Measurements from ENCODE around the gene EML2. TPM values are rescaled to one million over a fixed set of nuclear protein-coding genes. Genes with fewer than 3 reads are reported as not detected.

The EML2 gene
- total and polyA plus RNA-seq, 10 of the 15 experiments (the other 5 are each of a cell fraction or from before 2014, with no cell fraction given): 1.6 to 64.0 (median 27.5) TPM

DNA sequence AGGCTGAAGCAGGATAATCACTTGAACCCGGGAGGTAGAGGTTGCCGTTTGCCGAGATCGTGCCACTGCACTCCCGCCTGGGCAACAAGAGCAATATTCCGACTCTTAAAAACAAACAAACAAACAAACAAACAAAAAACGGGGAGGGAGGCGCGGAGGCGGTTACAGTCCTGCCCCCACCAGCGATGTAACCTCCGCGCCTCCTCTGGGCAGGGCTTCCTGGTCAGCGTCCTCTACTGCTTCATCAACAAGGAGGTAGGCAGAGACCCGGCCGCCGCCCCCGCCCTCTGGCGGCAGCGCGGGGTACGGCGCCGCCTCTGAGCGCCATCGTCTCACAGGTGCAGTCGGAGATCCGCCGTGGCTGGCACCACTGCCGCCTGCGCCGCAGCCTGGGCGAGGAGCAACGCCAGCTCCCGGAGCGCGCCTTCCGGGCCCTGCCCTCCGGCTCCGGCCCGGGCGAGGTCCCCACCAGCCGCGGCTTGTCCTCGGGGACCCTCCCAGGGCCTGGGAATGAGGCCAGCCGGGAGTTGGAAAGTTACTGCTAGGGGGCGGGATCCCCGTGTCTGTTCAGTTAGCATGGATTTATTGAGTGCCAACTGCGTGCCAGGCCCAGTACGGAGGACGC lies 42.3 kb upstream of the EML2 start (continued):
- TF ChIP-seq SMC3 (IDR thresholded peaks at IDR 0.05; ENCODE audit: borderline replicate concordance, low read length): peak; percentile 76
- TF ChIP-seq, protein P1, sequence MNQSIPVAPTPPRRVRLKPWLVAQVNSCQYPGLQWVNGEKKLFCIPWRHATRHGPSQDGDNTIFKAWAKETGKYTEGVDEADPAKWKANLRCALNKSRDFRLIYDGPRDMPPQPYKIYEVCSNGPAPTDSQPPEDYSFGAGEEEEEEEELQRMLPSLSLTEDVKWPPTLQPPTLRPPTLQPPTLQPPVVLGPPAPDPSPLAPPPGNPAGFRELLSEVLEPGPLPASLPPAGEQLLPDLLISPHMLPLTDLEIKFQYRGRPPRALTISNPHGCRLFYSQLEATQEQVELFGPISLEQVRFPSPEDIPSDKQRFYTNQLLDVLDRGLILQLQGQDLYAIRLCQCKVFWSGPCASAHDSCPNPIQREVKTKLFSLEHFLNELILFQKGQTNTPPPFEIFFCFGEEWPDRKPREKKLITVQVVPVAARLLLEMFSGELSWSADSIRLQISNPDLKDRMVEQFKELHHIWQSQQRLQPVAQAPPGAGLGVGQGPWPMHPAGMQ (IDR thresholded peaks at IDR 0.05; ENCODE audit: borderline replicate concordance): no peak
- TF ChIP-seq GATAD2B (conservative IDR thresholded peaks at IDR 0.05; ENCODE audit: low read depth): peak; percentile 87
- no peak for TF ChIP-seq DPF2 (IDR thresholded peaks at IDR 0.05)
- no peak for TF ChIP-seq RFX5 (IDR thresholded peaks at IDR 0.05; ENCODE audit: low read depth, low read length)
- TF ChIP-seq TCF3 (IDR thresholded peaks at IDR 0.05; ENCODE audit: borderline replicate concordance, insufficient read depth, low read depth, low read length): no peak
- TF ChIP-seq, protein P2, sequence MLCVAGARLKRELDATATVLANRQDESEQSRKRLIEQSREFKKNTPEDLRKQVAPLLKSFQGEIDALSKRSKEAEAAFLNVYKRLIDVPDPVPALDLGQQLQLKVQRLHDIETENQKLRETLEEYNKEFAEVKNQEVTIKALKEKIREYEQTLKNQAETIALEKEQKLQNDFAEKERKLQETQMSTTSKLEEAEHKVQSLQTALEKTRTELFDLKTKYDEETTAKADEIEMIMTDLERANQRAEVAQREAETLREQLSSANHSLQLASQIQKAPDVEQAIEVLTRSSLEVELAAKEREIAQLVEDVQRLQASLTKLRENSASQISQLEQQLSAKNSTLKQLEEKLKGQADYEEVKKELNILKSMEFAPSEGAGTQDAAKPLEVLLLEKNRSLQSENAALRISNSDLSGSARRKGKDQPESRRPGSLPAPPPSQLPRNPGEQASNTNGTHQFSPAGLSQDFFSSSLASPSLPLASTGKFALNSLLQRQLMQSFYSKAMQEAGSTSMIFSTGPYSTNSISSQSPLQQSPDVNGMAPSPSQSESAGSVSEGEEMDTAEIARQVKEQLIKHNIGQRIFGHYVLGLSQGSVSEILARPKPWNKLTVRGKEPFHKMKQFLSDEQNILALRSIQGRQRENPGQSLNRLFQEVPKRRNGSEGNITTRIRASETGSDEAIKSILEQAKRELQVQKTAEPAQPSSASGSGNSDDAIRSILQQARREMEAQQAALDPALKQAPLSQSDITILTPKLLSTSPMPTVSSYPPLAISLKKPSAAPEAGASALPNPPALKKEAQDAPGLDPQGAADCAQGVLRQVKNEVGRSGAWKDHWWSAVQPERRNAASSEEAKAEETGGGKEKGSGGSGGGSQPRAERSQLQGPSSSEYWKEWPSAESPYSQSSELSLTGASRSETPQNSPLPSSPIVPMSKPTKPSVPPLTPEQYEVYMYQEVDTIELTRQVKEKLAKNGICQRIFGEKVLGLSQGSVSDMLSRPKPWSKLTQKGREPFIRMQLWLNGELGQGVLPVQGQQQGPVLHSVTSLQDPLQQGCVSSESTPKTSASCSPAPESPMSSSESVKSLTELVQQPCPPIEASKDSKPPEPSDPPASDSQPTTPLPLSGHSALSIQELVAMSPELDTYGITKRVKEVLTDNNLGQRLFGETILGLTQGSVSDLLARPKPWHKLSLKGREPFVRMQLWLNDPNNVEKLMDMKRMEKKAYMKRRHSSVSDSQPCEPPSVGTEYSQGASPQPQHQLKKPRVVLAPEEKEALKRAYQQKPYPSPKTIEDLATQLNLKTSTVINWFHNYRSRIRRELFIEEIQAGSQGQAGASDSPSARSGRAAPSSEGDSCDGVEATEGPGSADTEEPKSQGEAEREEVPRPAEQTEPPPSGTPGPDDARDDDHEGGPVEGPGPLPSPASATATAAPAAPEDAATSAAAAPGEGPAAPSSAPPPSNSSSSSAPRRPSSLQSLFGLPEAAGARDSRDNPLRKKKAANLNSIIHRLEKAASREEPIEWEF (IDR thresholded peaks at IDR 0.05; ENCODE audit: insufficient replicate concordance, low read depth, low read length): no peak
- peak; percentile 63 for TF ChIP-seq IKZF1 (conservative IDR thresholded peaks at IDR 0.05)
- TF ChIP-seq PAX5 (IDR thresholded peaks at IDR 0.05; ENCODE audit: borderline replicate concordance, low read depth, low read length): no peak
- TF ChIP-seq, protein P3, sequence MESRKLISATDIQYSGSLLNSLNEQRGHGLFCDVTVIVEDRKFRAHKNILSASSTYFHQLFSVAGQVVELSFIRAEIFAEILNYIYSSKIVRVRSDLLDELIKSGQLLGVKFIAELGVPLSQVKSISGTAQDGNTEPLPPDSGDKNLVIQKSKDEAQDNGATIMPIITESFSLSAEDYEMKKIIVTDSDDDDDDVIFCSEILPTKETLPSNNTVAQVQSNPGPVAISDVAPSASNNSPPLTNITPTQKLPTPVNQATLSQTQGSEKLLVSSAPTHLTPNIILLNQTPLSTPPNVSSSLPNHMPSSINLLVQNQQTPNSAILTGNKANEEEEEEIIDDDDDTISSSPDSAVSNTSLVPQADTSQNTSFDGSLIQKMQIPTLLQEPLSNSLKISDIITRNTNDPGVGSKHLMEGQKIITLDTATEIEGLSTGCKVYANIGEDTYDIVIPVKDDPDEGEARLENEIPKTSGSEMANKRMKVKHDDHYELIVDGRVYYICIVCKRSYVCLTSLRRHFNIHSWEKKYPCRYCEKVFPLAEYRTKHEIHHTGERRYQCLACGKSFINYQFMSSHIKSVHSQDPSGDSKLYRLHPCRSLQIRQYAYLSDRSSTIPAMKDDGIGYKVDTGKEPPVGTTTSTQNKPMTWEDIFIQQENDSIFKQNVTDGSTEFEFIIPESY (IDR thresholded peaks at IDR 0.05): no peak
- TF ChIP-seq, protein P4, sequence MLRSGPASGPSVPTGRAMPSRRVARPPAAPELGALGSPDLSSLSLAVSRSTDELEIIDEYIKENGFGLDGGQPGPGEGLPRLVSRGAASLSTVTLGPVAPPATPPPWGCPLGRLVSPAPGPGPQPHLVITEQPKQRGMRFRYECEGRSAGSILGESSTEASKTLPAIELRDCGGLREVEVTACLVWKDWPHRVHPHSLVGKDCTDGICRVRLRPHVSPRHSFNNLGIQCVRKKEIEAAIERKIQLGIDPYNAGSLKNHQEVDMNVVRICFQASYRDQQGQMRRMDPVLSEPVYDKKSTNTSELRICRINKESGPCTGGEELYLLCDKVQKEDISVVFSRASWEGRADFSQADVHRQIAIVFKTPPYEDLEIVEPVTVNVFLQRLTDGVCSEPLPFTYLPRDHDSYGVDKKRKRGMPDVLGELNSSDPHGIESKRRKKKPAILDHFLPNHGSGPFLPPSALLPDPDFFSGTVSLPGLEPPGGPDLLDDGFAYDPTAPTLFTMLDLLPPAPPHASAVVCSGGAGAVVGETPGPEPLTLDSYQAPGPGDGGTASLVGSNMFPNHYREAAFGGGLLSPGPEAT (IDR thresholded peaks at IDR 0.05; ENCODE audit: low read depth): no peak
- TF ChIP-seq CBX5 (IDR thresholded peaks at IDR 0.05; ENCODE audit: low read depth): no peak
- TF ChIP-seq EP300 (IDR thresholded peaks at IDR 0.05; ENCODE audit: borderline replicate concordance in 1 of 2, control insufficient read depth in 1 of 2, low read depth in 2 of 2, low read length in 2 of 2): no peak
- TF ChIP-seq RB1 (IDR thresholded peaks at IDR 0.05; ENCODE audit: borderline replicate concordance): peak; percentile 79; the same call in 1 of the 2 replicates
- TF ChIP-seq KAT2A (conservative IDR thresholded peaks at IDR 0.05; ENCODE audit: control insufficient read depth, low read depth, low read length): no peak
- TF ChIP-seq SIX5 (IDR thresholded peaks at IDR 0.05; ENCODE audit: low read depth, low read length, severe bottlenecking): no peak
- TF ChIP-seq ASH2L (IDR thresholded peaks at IDR 0.05; ENCODE audit: borderline replicate concordance, low read depth): no peak
- no peak for TF ChIP-seq HDAC6 (IDR thresholded peaks at IDR 0.05; ENCODE audit: unreplicated experiment)
- TF ChIP-seq, protein P5, sequence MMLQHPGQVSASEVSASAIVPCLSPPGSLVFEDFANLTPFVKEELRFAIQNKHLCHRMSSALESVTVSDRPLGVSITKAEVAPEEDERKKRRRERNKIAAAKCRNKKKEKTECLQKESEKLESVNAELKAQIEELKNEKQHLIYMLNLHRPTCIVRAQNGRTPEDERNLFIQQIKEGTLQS (IDR thresholded peaks at IDR 0.05; ENCODE audit: borderline replicate concordance, extremely low read depth, low read depth, low read length): no peak

Data from GM12878 (cell line).